ENCODE measurements around the gene RASSF3. TPM values are rescaled to one million over a fixed set of nuclear protein-coding genes. Genes with fewer than 3 reads are reported as not detected.
"Not testable (repeated sequence)": the region's sequence is repeated elsewhere in the genome, so short reads cannot be mapped to it uniquely, and the experiment has no call there.

RASSF3 gene
- total RNA-seq, 4 donors from 2014 or later: 7.3 to 18.7 (median 11.2) TPM

DNA sequence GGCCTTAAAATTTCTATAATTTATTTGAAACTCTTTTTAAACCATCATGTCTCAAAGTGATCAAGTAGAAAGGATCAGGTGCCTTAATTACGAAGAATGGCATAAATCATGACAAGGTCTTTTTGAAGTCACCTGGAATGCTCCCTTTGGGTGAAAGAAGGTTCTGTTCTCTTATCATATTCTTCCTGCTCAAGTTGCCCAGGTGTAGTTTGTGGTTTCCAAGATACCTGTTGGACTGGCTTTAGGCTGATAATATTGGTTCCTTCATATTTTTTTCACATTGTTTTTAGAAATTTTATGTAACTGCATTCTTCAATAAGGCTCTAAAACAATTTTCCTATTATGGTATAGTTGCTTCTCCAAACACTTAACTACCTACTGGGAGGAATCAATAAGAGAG, 29.2 kb downstream of the RASSF3 start:
- TF ChIP-seq POLR2A (IDR thresholded peaks at IDR 0.05): no peak
- 95 to 98% methylated on average over 1 of the region's 1 CpG for WGBS, 2 donors

GRCh38 chr12:64646318-64646717, 36.0 kb downstream of the RASSF3 start:
- Histone ChIP-seq H3K4me3 (replicated peaks in 1 of 3) (no peak overlapping the region), H3K27me3 (no peaks in the 10 kb centered on the region), H3K27ac (no peak overlapping the region), H3K36me3 (no peaks in the 10 kb centered on the region), H3K4me1 (no peaks in the 10 kb centered on the region), H3K9me3 (no peaks in the 10 kb centered on the region)
- no peak for DNase-seq
- TF ChIP-seq, protein P1, sequence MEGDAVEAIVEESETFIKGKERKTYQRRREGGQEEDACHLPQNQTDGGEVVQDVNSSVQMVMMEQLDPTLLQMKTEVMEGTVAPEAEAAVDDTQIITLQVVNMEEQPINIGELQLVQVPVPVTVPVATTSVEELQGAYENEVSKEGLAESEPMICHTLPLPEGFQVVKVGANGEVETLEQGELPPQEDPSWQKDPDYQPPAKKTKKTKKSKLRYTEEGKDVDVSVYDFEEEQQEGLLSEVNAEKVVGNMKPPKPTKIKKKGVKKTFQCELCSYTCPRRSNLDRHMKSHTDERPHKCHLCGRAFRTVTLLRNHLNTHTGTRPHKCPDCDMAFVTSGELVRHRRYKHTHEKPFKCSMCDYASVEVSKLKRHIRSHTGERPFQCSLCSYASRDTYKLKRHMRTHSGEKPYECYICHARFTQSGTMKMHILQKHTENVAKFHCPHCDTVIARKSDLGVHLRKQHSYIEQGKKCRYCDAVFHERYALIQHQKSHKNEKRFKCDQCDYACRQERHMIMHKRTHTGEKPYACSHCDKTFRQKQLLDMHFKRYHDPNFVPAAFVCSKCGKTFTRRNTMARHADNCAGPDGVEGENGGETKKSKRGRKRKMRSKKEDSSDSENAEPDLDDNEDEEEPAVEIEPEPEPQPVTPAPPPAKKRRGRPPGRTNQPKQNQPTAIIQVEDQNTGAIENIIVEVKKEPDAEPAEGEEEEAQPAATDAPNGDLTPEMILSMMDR (IDR thresholded peaks at IDR 0.05): no peak
- no peak for TF ChIP-seq POLR2A (IDR thresholded peaks at IDR 0.05)
- intact Hi-C loops (cut with DNase I): no loop called here

More for the DNA sequence above, 29.2 kb downstream of the RASSF3 start:
- no peak overlapping the region for H3K27ac ChIP-seq
- DNase-seq: no peak
- no peaks in the 10 kb centered on the region for H3K27me3 ChIP-seq
- no peaks in the 10 kb centered on the region for H3K9me3 ChIP-seq
- intact Hi-C loops (cut with DNase I): no loop called here
- no peaks in the 10 kb centered on the region for H3K36me3 ChIP-seq
- no peak overlapping the region for H3K4me3 ChIP-seq (replicated peaks in 1 of 3)
- H3K4me1 ChIP-seq: no peaks in the 10 kb centered on the region

DNA sequence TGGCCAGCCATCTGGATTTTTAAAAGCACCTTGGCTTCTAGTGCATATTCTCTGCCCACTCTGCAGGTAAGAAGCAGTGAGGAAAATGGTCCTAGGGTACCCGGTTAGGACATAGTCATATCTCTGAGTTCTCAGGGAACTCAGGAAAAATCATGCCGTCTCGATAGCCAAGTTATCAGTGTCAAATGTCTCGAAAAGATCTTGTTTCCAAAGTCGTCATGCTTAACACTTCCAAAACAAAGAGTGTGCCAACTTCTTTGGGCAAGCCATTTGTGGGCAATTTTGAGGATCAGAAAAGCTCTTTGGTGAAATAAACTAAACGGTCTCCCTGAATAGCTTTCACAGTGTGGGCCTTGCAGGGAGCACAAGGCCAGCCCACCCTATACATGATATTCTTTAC, 39.2 kb downstream of the RASSF3 start:
- TF ChIP-seq, protein P1 (IDR thresholded peaks at IDR 0.05): no peak
- no peak for TF ChIP-seq POLR2A (IDR thresholded peaks at IDR 0.05)
- no peak overlapping the region for H3K4me3 ChIP-seq (replicated peaks in 1 of 3)
- H3K36me3 ChIP-seq: no peaks in the 10 kb centered on the region
- no peaks in the 10 kb centered on the region for H3K9me3 ChIP-seq
- H3K27me3 ChIP-seq: no peaks in the 10 kb centered on the region
- 89% methylated on average over 6 of the region's 6 CpGs for WGBS, 2 donors
- H3K27ac ChIP-seq: no peak overlapping the region
- no peaks in the 10 kb centered on the region for H3K4me1 ChIP-seq
- intact Hi-C loops (cut with DNase I): no loop called here
- no peak for DNase-seq

DNA sequence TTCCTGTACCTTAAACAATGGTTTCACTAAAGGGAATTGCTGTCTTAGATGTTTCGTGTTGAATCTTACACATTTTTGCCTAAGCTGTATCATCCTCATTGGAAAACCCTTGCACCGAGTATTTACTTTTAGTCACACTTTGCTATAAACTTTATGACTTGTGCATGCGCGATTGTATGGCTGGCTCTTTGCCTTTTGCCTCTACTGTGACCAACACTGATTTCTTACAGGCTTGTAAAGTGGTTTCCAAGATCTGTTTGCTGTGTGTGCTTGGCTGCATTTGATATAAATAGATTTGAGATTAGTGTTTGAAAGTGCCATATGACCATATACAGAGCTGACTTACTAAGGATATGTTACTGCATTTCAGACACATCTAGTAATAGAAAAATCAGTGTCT, 40.5 kb downstream of the RASSF3 start:
- no peak for DNase-seq
- no peaks in the 10 kb centered on the region for H3K4me1 ChIP-seq
- WGBS, 2 donors: 88 to 95% methylated on average over 4 of the region's 4 CpGs
- H3K36me3 ChIP-seq: no peaks in the 10 kb centered on the region
- no peaks in the 10 kb centered on the region for H3K9me3 ChIP-seq
- no peak overlapping the region for H3K4me3 ChIP-seq (replicated peaks in 1 of 3)
- intact Hi-C loops (cut with DNase I): no loop called here
- TF ChIP-seq, protein P1 (IDR thresholded peaks at IDR 0.05): no peak
- TF ChIP-seq POLR2A (IDR thresholded peaks at IDR 0.05): no peak
- no peak overlapping the region for H3K27ac ChIP-seq
- H3K27me3 ChIP-seq: no peaks in the 10 kb centered on the region

DNA sequence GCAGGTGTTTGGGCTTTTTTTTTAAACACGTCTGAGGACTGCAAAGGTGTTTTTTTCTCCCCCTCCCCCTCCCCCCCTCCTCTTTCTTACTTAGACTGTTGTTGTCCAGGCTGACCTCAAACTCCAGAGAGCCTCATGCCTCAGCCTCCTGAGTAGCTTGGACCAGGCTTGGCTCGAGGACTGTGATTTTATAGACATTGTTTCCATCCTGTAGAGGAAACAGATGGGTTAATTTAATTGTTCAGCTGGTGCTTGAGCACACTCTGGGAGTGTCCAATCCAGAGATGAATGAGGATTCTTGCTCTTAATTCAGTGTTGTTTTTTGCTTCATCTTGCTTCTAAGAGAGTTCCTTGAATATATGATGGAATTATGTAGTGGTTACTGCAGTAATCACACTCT, 42.1 kb downstream of the RASSF3 start:
- intact Hi-C loops (cut with DNase I): no loop called here
- DNase-seq: no peak
- Histone ChIP-seq H3K4me3 (replicated peaks in 1 of 3) (no peak overlapping the region), H3K27ac (no peak overlapping the region), H3K9me3 (no peaks in the 10 kb centered on the region), H3K4me1 (no peaks in the 10 kb centered on the region), H3K27me3 (no peaks in the 10 kb centered on the region), H3K36me3 (no peaks in the 10 kb centered on the region)
- TF ChIP-seq, protein P1 (IDR thresholded peaks at IDR 0.05): no peak
- no peak for TF ChIP-seq POLR2A (IDR thresholded peaks at IDR 0.05)
- 83 to 86% methylated on average over 2 of the region's 2 CpGs for WGBS, 2 donors

DNA sequence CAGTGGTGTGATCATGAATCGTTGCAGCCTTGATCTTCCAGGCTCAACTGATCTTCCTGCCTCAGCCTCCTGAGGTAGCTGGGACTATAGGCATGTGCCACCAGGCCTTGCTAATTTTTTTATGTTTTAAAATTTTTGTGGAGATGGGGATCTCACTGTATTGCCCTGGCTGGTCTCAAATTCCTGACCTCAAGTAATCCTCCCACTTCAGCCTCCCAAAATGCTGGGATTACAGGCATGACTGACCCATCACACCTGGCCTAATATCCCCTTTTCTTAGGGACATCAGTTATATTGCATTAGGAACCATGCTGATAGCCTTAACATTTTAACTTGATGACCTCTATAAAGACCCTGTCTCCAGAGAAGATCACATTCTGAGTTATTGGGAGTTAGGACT, 42.8 kb downstream of the RASSF3 start:
- WGBS, 2 donors: 95 to 100% methylated on average over 1 of the region's 1 CpG
- H3K27ac ChIP-seq: no peak overlapping the region
- intact Hi-C loops (cut with DNase I): no loop called here
- TF ChIP-seq, protein P1 (IDR thresholded peaks at IDR 0.05): no peak
- TF ChIP-seq POLR2A (IDR thresholded peaks at IDR 0.05): no peak
- H3K27me3 ChIP-seq: no peaks in the 10 kb centered on the region
- H3K9me3 ChIP-seq: no peaks in the 10 kb centered on the region
- no peaks in the 10 kb centered on the region for H3K4me1 ChIP-seq
- H3K4me3 ChIP-seq (replicated peaks in 1 of 3): no peak overlapping the region
- H3K36me3 ChIP-seq: no peaks in the 10 kb centered on the region
- no peak for DNase-seq

GRCh38 chr12:64653907-64654306, 43.6 kb downstream of the RASSF3 start:
- H3K27me3 ChIP-seq; H3K27ac ChIP-seq; intact Hi-C loops (cut with DNase I); H3K4me3 ChIP-seq (replicated peaks in 1 of 3); H3K4me1 ChIP-seq; DNase-seq; H3K9me3 ChIP-seq; H3K36me3 ChIP-seq: not testable (repeated sequence)
- WGBS, 2 donors: 87 to 93% methylated on average over 2 of the region's 2 CpGs
